ENCODE measurements around the gene RASA2.

The RASA2 gene

GRCh38 chr3:141646760-141647561, 160.1 kb downstream of the RASA2 start:
- CTCF ChIA-PET = no interaction called here
- DNase-seq (ENCODE audit: low spot score) = peak; percentile 64
- no peak for TF ChIP-seq CTCF (conservative IDR thresholded peaks at IDR 0.05; ENCODE audit: low read depth)
- POLR2A ChIA-PET (ENCODE audit: low non-redundant PET) = no interaction called here
- no peak overlapping the region for H3K27ac ChIP-seq

GRCh38 chr3:141647562-141647915, 160.7 kb downstream of the RASA2 start:
- ChIA-PET POLR2A (ENCODE audit: low non-redundant PET) (no interaction called here), CTCF (no interaction called here)
- TF ChIP-seq CTCF (conservative IDR thresholded peaks at IDR 0.05; ENCODE audit: low read depth) = no peak
- no peak overlapping the region for H3K27ac ChIP-seq
- DNase-seq (ENCODE audit: low spot score) = no peak

GRCh38 chr3:141648055-141648910, 161.5 kb downstream of the RASA2 start:
- TF ChIP-seq CTCF (conservative IDR thresholded peaks at IDR 0.05; ENCODE audit: low read depth) = no peak
- no peak for DNase-seq (ENCODE audit: low spot score)
- ChIA-PET CTCF (no interaction called here), POLR2A (ENCODE audit: low non-redundant PET) (no interaction called here)
- H3K27ac ChIP-seq = no peak overlapping the region

- no peak for TF ChIP-seq CTCF (conservative IDR thresholded peaks at IDR 0.05; ENCODE audit: low read depth)
- POLR2A ChIA-PET (ENCODE audit: low non-redundant PET) = no interaction called here
These were observed 163.0 kb downstream of the RASA2 start for GRCh38 chr3:141649871-141650270.

GRCh38 chr3:141650783-141651182, 164.0 kb downstream of the RASA2 start:
- CTCF ChIA-PET = no interaction called here
- POLR2A ChIA-PET (ENCODE audit: low non-redundant PET) = no interaction called here
- no peak overlapping the region for H3K27ac ChIP-seq
- no peak for TF ChIP-seq CTCF (conservative IDR thresholded peaks at IDR 0.05; ENCODE audit: low read depth)
- DNase-seq (ENCODE audit: low spot score) = no peak

More at GRCh38 chr3:141649871-141650270, 163.0 kb downstream of the RASA2 start:
- H3K27ac ChIP-seq = no peak overlapping the region
- no peak for DNase-seq (ENCODE audit: low spot score)
- CTCF ChIA-PET = no interaction called here

GRCh38 chr3:141651409-141651808, 164.6 kb downstream of the RASA2 start:
- TF ChIP-seq CTCF (conservative IDR thresholded peaks at IDR 0.05; ENCODE audit: low read depth) = no peak
- no peak overlapping the region for H3K27ac ChIP-seq
- ChIA-PET POLR2A (ENCODE audit: low non-redundant PET) (no interaction called here), CTCF (no interaction called here)
- no peak for DNase-seq (ENCODE audit: low spot score)
